Liver (tissue), 9 donors: ENCODE results near the gene SOX8. TPM values are rescaled to one million over a fixed set of nuclear protein-coding genes. Genes with fewer than 3 reads are reported as not detected.

Experiments
- DNase-seq: peaks from one replicate; pipeline ENCODE4 v3.0.0-alpha.2; 2017; ENCODE audit warnings: low spot score
- H3K27ac ChIP-seq, 2 donors: one replicate each; pipeline ENCODE4 v1.7.0; 2013; ENCODE audit warnings: inconsistent platforms in 2 of 2, low read length in 2 of 2, control low read depth in 1 of 2, low read depth in 1 of 2, mild to moderate bottlenecking in 1 of 2
- H3K27me3 ChIP-seq, 4 donors: one replicate each; pipeline versions ENCODE4 v1.6.1 to v1.7.0; 2013; ENCODE audit warnings: low read length in 3 of 4, inconsistent platforms in 1 of 4, mild to moderate bottlenecking in 1 of 4, moderate library complexity in 1 of 4; ENCODE audit not compliant: control insufficient read depth in 4 of 4, insufficient read depth in 4 of 4
- H3K36me3 ChIP-seq, 4 donors: one replicate each; pipeline versions ENCODE4 v1.6.1 to v1.7.0; 2013; ENCODE audit warnings: low read length in 3 of 4, mild to moderate bottlenecking in 3 of 4, low read depth in 1 of 4, moderate library complexity in 1 of 4; ENCODE audit not compliant: control insufficient read depth in 4 of 4, insufficient read depth in 3 of 4
- H3K4me1 ChIP-seq, 4 donors: one replicate each; pipeline versions ENCODE4 v1.6.1 to v1.7.0; 2013; ENCODE audit warnings: low read length in 3 of 4, mild to moderate bottlenecking in 3 of 4, moderate library complexity in 1 of 4; ENCODE audit not compliant: control insufficient read depth in 4 of 4, insufficient read depth in 4 of 4
- H3K4me3 ChIP-seq, 3 donors: one replicate each; pipeline versions ENCODE4 v1.6.1 to v1.7.0; 2013; ENCODE audit warnings: low read length in 3 of 3, control low read depth in 1 of 3, low read depth in 1 of 3, mild to moderate bottlenecking in 1 of 3
- H3K9ac ChIP-seq, 2 donors: one replicate each; pipeline ENCODE4 v1.7.0; 2013; ENCODE audit warnings: low read length in 2 of 2, mild to moderate bottlenecking in 2 of 2, moderate library complexity in 2 of 2, control low read depth in 1 of 2, low read depth in 1 of 2
- H3K9me3 ChIP-seq, 4 donors: one replicate each; pipeline versions ENCODE4 v1.6.1 to v1.7.0; 2013; ENCODE audit warnings: low read length in 3 of 4; ENCODE audit not compliant: control insufficient read depth in 4 of 4
- EGR1 ChIP-seq, 2 donors: IDR thresholded peaks; 2 replicates each; pipeline ENCODE4 v1.6.1; 2016 to 2018; ENCODE audit warnings: antibody characterized with exemption in 2 of 2, low read depth in 2 of 2
- FOXA1 ChIP-seq: IDR thresholded peaks from 2 replicates; pipeline ENCODE4 v1.6.1; 2016; ENCODE audit warnings: antibody characterized with exemption
- FOXA2 ChIP-seq: IDR thresholded peaks from 2 replicates; pipeline ENCODE4 v1.6.1; 2016; ENCODE audit warnings: antibody characterized with exemption
- GABPA ChIP-seq, 2 donors: IDR thresholded peaks in 1 of 2; conservative IDR thresholded peaks in 1 of 2; 2 replicates each; pipeline ENCODE4 v1.6.1; 2016; ENCODE audit warnings: antibody characterized with exemption in 2 of 2, mild to moderate bottlenecking in 1 of 2, moderate library complexity in 1 of 2
- HNF4A ChIP-seq, 2 donors: conservative IDR thresholded peaks; 2 replicates each; pipeline ENCODE4 v1.6.1; 2016; ENCODE audit warnings: antibody characterized with exemption in 2 of 2, mild to moderate bottlenecking in 2 of 2
- HNF4G ChIP-seq: IDR thresholded peaks from 2 replicates; pipeline ENCODE4 v1.6.1; 2016; ENCODE audit warnings: antibody characterized with exemption
- JUND ChIP-seq, 2 donors: IDR thresholded peaks; 2 replicates each; pipeline ENCODE4 v1.6.1; 2016; ENCODE audit warnings: antibody characterized with exemption in 2 of 2
- NR2F2 ChIP-seq: IDR thresholded peaks from 2 replicates; pipeline ENCODE4 v1.6.1; 2016; ENCODE audit warnings: antibody characterized with exemption
- RAD21 ChIP-seq, 2 donors: IDR thresholded peaks; 2 replicates each; pipeline ENCODE4 v1.6.1; 2016; ENCODE audit warnings: antibody characterized with exemption in 2 of 2, mild to moderate bottlenecking in 2 of 2
- RXRA ChIP-seq, 2 donors: IDR thresholded peaks; 2 replicates each; pipeline ENCODE4 v1.6.1; 2017 to 2018; ENCODE audit warnings: antibody characterized with exemption in 2 of 2, mild to moderate bottlenecking in 1 of 2
- SP1 ChIP-seq: IDR thresholded peaks from 2 replicates; pipeline ENCODE4 v1.6.1; 2018; ENCODE audit warnings: antibody characterized with exemption, mild to moderate bottlenecking
- TAF1 ChIP-seq: conservative IDR thresholded peaks from 2 replicates; pipeline ENCODE4 v1.6.1; 2016; ENCODE audit warnings: antibody characterized with exemption, mild to moderate bottlenecking
- YY1 ChIP-seq: IDR thresholded peaks from 2 replicates; pipeline ENCODE4 v1.6.1; 2016; ENCODE audit warnings: antibody characterized with exemption, mild to moderate bottlenecking
- WGBS: extraction: QIAGEN DNeasy Blood & Tissue Kit; methylation state at CpG from one replicate; pipeline ENCODE4 v1.1.7; 2013; 5-methylcytosine and 5-hydroxymethylcytosine counted together
- polyA plus RNA-seq, 2 donors: library from polyadenylated mRNA; stranded (reverse) in 1 of 2; unstranded in 1 of 2; fragments of 200-250 nt in 1 of 2; fragments of >200 nt in 1 of 2; fragmentation: Nextera tagmentation in 1 of 2; extraction: Ambion mirVana in 1 of 2; gene quantifications; one replicate each; pipeline versions ENCODE4 v1.2.1 to v1.2.3, GENCODE V29; 2013 to 2015
- total RNA-seq, 2 donors: library from RNA; depleted of rRNA; stranded (reverse); fragments of >200 nt; gene quantifications; one replicate each; pipeline ENCODE4 v1.2.3, GENCODE V29; 2014
- TF ChIP-seq, protein P1 (sequence below): IDR thresholded peaks from 2 replicates; pipeline ENCODE4 v1.6.1; 2016; ENCODE audit warnings: antibody characterized with exemption
- TF ChIP-seq, protein P2 (sequence below): fragments of 150-350 bp; IDR thresholded peaks from 2 replicates; pipeline ENCODE4 v1.5.1; 2017; ENCODE audit warnings: improper control_type of control experiment, low read depth, low read length; ENCODE audit not compliant: missing input control
- TF ChIP-seq, protein P3 (sequence below): IDR thresholded peaks from 2 replicates; pipeline ENCODE4 v1.6.1; 2016; ENCODE audit warnings: antibody characterized with exemption
- TF ChIP-seq, protein P4 (sequence below): IDR thresholded peaks from 2 replicates; pipeline ENCODE4 v1.6.1; 2016; ENCODE audit warnings: antibody characterized with exemption, mild to moderate bottlenecking
- TF ChIP-seq, protein P5 (sequence below): IDR thresholded peaks from 2 replicates; pipeline ENCODE4 v1.6.1; 2016; ENCODE audit warnings: antibody characterized with exemption
- donor health status: healthy.
- donor health status: healthy.
- donor health status: healthy.
- donor health status: healthy.
- donor health status: healthy.

SOX8 gene
- total RNA-seq, result under 1 TPM; 0.17 to 0.33 TPM
- under 1 TPM in 1 of 2 donors, not detected in 1; 0.05 TPM for polyA plus RNA-seq

DNA sequence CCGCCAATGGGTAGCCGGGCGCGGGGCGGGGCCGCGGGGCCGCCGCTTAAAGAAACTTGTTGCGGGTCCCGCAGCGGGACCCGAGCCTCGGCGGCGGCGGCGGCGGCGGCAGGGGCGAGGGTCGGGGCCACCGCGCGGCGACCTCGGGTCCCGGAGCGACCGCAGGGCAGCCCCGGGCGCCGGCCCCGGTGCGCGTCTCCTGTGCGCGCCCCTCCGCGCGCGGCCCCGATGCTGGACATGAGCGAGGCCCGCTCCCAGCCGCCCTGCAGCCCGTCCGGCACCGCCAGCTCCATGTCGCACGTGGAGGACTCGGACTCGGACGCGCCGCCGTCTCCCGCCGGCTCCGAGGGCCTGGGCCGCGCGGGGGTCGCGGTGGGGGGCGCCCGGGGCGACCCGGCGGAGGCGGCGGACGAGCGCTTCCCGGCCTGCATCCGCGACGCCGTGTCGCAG lies at the start of gene SOX8:
SOX8 (plus strand) TSS at position 76 of the 450 bp plus-strand sequence; CDS start at position 229, 153 bp downstream.
- Histone ChIP-seq H3K9me3 (no peaks in the 10 kb centered on the region), H3K36me3 (no peaks in the 10 kb centered on the region), H3K27me3 (peaks cover 0 to 3% (median 1%) of the 10 kb centered on the region in 4 donors), H3K4me3 (peak within 1 kb of the TSS in 2 of 3 donors; percentile 20 to 56), H3K27ac (no peak within 1 kb of the TSS), H3K9ac (no peak within 1 kb of the TSS), H3K4me1 (peaks cover 3 to 23% (median 9%) of the 10 kb centered on the region in 4 donors)
- DNase-seq, result no peak
- WGBS, result 3% methylated on average over 80 of the region's 80 CpGs
- TF ChIP-seq, protein P1, sequence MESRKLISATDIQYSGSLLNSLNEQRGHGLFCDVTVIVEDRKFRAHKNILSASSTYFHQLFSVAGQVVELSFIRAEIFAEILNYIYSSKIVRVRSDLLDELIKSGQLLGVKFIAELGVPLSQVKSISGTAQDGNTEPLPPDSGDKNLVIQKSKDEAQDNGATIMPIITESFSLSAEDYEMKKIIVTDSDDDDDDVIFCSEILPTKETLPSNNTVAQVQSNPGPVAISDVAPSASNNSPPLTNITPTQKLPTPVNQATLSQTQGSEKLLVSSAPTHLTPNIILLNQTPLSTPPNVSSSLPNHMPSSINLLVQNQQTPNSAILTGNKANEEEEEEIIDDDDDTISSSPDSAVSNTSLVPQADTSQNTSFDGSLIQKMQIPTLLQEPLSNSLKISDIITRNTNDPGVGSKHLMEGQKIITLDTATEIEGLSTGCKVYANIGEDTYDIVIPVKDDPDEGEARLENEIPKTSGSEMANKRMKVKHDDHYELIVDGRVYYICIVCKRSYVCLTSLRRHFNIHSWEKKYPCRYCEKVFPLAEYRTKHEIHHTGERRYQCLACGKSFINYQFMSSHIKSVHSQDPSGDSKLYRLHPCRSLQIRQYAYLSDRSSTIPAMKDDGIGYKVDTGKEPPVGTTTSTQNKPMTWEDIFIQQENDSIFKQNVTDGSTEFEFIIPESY, result no peak
- TF ChIP-seq SP1, result no peak
- TF ChIP-seq HNF4A (conservative IDR thresholded peaks at IDR 0.05), result no peak
- TF ChIP-seq, protein P2, sequence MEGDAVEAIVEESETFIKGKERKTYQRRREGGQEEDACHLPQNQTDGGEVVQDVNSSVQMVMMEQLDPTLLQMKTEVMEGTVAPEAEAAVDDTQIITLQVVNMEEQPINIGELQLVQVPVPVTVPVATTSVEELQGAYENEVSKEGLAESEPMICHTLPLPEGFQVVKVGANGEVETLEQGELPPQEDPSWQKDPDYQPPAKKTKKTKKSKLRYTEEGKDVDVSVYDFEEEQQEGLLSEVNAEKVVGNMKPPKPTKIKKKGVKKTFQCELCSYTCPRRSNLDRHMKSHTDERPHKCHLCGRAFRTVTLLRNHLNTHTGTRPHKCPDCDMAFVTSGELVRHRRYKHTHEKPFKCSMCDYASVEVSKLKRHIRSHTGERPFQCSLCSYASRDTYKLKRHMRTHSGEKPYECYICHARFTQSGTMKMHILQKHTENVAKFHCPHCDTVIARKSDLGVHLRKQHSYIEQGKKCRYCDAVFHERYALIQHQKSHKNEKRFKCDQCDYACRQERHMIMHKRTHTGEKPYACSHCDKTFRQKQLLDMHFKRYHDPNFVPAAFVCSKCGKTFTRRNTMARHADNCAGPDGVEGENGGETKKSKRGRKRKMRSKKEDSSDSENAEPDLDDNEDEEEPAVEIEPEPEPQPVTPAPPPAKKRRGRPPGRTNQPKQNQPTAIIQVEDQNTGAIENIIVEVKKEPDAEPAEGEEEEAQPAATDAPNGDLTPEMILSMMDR, result no peak
- TF ChIP-seq, protein P3, sequence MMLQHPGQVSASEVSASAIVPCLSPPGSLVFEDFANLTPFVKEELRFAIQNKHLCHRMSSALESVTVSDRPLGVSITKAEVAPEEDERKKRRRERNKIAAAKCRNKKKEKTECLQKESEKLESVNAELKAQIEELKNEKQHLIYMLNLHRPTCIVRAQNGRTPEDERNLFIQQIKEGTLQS, result no peak
- no peak for TF ChIP-seq TAF1
- TF ChIP-seq HNF4G, result no peak
- TF ChIP-seq RXRA (IDR thresholded peaks at IDR 0.05), result no peak
- TF ChIP-seq EGR1 (IDR thresholded peaks at IDR 0.05; ENCODE audit: low read depth in 2 of 2), result no peak
- TF ChIP-seq RAD21 (IDR thresholded peaks at IDR 0.05), result no peak
- TF ChIP-seq JUND (IDR thresholded peaks at IDR 0.05), result no peak
- no peak for TF ChIP-seq NR2F2
- TF ChIP-seq FOXA2, result no peak
- TF ChIP-seq, protein P4, sequence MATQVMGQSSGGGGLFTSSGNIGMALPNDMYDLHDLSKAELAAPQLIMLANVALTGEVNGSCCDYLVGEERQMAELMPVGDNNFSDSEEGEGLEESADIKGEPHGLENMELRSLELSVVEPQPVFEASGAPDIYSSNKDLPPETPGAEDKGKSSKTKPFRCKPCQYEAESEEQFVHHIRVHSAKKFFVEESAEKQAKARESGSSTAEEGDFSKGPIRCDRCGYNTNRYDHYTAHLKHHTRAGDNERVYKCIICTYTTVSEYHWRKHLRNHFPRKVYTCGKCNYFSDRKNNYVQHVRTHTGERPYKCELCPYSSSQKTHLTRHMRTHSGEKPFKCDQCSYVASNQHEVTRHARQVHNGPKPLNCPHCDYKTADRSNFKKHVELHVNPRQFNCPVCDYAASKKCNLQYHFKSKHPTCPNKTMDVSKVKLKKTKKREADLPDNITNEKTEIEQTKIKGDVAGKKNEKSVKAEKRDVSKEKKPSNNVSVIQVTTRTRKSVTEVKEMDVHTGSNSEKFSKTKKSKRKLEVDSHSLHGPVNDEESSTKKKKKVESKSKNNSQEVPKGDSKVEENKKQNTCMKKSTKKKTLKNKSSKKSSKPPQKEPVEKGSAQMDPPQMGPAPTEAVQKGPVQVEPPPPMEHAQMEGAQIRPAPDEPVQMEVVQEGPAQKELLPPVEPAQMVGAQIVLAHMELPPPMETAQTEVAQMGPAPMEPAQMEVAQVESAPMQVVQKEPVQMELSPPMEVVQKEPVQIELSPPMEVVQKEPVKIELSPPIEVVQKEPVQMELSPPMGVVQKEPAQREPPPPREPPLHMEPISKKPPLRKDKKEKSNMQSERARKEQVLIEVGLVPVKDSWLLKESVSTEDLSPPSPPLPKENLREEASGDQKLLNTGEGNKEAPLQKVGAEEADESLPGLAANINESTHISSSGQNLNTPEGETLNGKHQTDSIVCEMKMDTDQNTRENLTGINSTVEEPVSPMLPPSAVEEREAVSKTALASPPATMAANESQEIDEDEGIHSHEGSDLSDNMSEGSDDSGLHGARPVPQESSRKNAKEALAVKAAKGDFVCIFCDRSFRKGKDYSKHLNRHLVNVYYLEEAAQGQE, result no peak
- no peak for TF ChIP-seq YY1
- TF ChIP-seq, protein P5, sequence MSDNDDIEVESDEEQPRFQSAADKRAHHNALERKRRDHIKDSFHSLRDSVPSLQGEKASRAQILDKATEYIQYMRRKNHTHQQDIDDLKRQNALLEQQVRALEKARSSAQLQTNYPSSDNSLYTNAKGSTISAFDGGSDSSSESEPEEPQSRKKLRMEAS, result no peak
- TF ChIP-seq GABPA (IDR thresholded peaks at IDR 0.05 in 1 of 2, conservative IDR thresholded peaks at IDR 0.05 in 1 of 2), result no peak
- TF ChIP-seq FOXA1, result no peak
